Hepatocyte (in vitro differentiated cells): ENCODE results near the gene LDLRAD3. TPM values are rescaled to one million over a fixed set of nuclear protein-coding genes. Genes with fewer than 3 reads are reported as not detected.

Experiments
- DNase-seq: peaks from one replicate; pipeline ENCODE4 v3.0.0-alpha.2; 2016; ENCODE audit warnings: low spot score
- H2AFZ ChIP-seq: fragments of 200-600 bp; sonication (generic); 2 replicates; pipeline ENCODE4 v1.6.0; 2016; ENCODE audit warnings: antibody characterized with exemption, mild to moderate bottlenecking
- H3K27ac ChIP-seq: fragments of 200-600 bp; sonication (generic); 2 replicates; pipeline ENCODE4 v1.5.1; 2016; ENCODE audit warnings: mild to moderate bottlenecking
- H3K27me3 ChIP-seq: fragments of 200-600 bp; sonication (generic); 2 replicates; pipeline ENCODE4 v1.6.1; 2016
- H3K36me3 ChIP-seq: fragments of 200-600 bp; sonication (generic); replicated peaks from 2 replicates; pipeline ENCODE4 v1.5.1; 2016; ENCODE audit warnings: low read depth; ENCODE audit not compliant: insufficient read depth
- H3K4me1 ChIP-seq: fragments of 200-600 bp; sonication (generic); 2 replicates; pipeline ENCODE4 v1.5.1; 2016; ENCODE audit warnings: mild to moderate bottlenecking, moderate library complexity; ENCODE audit not compliant: insufficient read depth
- H3K4me2 ChIP-seq: fragments of 200-600 bp; sonication (generic); 2 replicates; pipeline ENCODE4 v1.6.0; 2016
- H3K4me3 ChIP-seq: fragments of 200-600 bp; sonication (generic); 2 replicates; pipeline ENCODE4 v1.5.1; 2016; ENCODE audit warnings: mild to moderate bottlenecking
- H3K79me2 ChIP-seq: fragments of 200-600 bp; sonication (generic); 2 replicates; pipeline ENCODE4 v1.6.0; 2017; ENCODE audit warnings: mild to moderate bottlenecking
- H3K9me2 ChIP-seq: fragments of 200-600 bp; sonication (generic); replicated peaks from 2 replicates; pipeline ENCODE4 v1.6.0; 2017; ENCODE audit warnings: mild to moderate bottlenecking; ENCODE audit not compliant: insufficient read depth
- H3K9me3 ChIP-seq: fragments of 200-600 bp; sonication (generic); 2 replicates; pipeline ENCODE4 v1.5.1; 2016; ENCODE audit warnings: low read depth, mild to moderate bottlenecking
- H4K20me1 ChIP-seq: fragments of 200-600 bp; sonication (generic); 2 replicates; pipeline ENCODE4 v1.6.0; 2016; ENCODE audit warnings: mild to moderate bottlenecking; ENCODE audit not compliant: insufficient read depth, poor library complexity, severe bottlenecking
- CTCF ChIP-seq: fragments of 200-600 bp; sonication (generic); IDR thresholded peaks from 2 replicates; pipeline ENCODE4 v1.5.1; 2016; ENCODE audit warnings: antibody characterized with exemption, mild to moderate bottlenecking; ENCODE audit not compliant: poor library complexity
- EZH2 ChIP-seq: fragments of 200-600 bp; sonication (generic); IDR thresholded peaks from 2 replicates; pipeline ENCODE4 v1.6.1; 2016; ENCODE audit warnings: antibody characterized with exemption, mild to moderate bottlenecking, borderline replicate concordance
- EZH2phosphoT487 ChIP-seq: fragments of 200-600 bp; sonication (generic); IDR thresholded peaks from one replicate; pipeline ENCODE4 v1.6.1; 2018; ENCODE audit warnings: antibody characterized with exemption, mild to moderate bottlenecking, low read depth, moderate library complexity; ENCODE audit not compliant: unreplicated experiment, severe bottlenecking
- WGBS: methylation state at CpG from one replicate; pipeline ENCODE4 v1.1.6; 2016; ENCODE audit warnings: low lambda C conversion rate; ENCODE audit errors: missing lambda C conversion rate; 5-methylcytosine and 5-hydroxymethylcytosine counted together
- polyA plus RNA-seq: library from polyadenylated mRNA; unstranded; fragments of >200 nt; fragmentation: Nextera tagmentation; extraction: Ambion mirVana; gene quantifications from 2 replicates; pipeline ENCODE4 v1.2.1, GENCODE V29; 2016
- total RNA-seq: library from RNA; depleted of rRNA; stranded (reverse); fragments of >200 nt; gene quantifications from 2 replicates; pipeline ENCODE4 v1.2.3, GENCODE V29; 2014

LDLRAD3 gene
- total and polyA plus RNA-seq, 2 experiments from 2014 or later: 12.2 TPM

GRCh38 chr11:36239636-36240035 is 295.8 kb downstream of the LDLRAD3 start:
- 91% methylated on average over 3 of the region's 3 CpGs for WGBS
- Histone ChIP-seq H3K4me1 (no peaks in the 10 kb centered on the region), H3K9me3 (no peaks in the 10 kb centered on the region)

GRCh38 chr11:36240173-36240572 is 296.3 kb downstream of the LDLRAD3 start:
- Histone ChIP-seq H3K36me3 (no peaks in the 10 kb centered on the region), H3K9me2 (no peaks in the 10 kb centered on the region), H3K79me2 (no peaks in the 10 kb centered on the region), H3K4me3 (no peak overlapping the region), H3K4me2 (no peak overlapping the region), H2AFZ (no peak overlapping the region), H3K4me1 (no peaks in the 10 kb centered on the region), H4K20me1 (no peaks in the 10 kb centered on the region), H3K27ac (no peak overlapping the region), H3K9me3 (no peaks in the 10 kb centered on the region), H3K27me3 (no peaks in the 10 kb centered on the region)
- DNase-seq: no peak
- no peak for TF ChIP-seq CTCF
- TF ChIP-seq EZH2: no peak
- TF ChIP-seq EZH2phosphoT487: no peak
- WGBS: 81% methylated on average over 4 of the region's 4 CpGs

More at GRCh38 chr11:36239636-36240035, 295.8 kb downstream of the LDLRAD3 start:
- no peaks in the 10 kb centered on the region for H3K27me3 ChIP-seq
- H3K36me3 ChIP-seq: no peaks in the 10 kb centered on the region
- no peak overlapping the region for H2AFZ ChIP-seq
- H3K4me2 ChIP-seq: no peak overlapping the region
- no peak overlapping the region for H3K27ac ChIP-seq
- no peaks in the 10 kb centered on the region for H4K20me1 ChIP-seq
- H3K79me2 ChIP-seq: no peaks in the 10 kb centered on the region
- H3K9me2 ChIP-seq: no peaks in the 10 kb centered on the region
- no peak for DNase-seq
- TF ChIP-seq EZH2phosphoT487 (no peak), EZH2 (no peak), CTCF (no peak)
- H3K4me3 ChIP-seq: no peak overlapping the region

- Histone ChIP-seq H3K79me2 (no peaks in the 10 kb centered on the region), H3K36me3 (no peaks in the 10 kb centered on the region), H3K9me2 (no peaks in the 10 kb centered on the region), H3K4me1 (no peaks in the 10 kb centered on the region), H3K27ac (no peak overlapping the region), H2AFZ (no peak overlapping the region), H4K20me1 (no peaks in the 10 kb centered on the region), H3K27me3 (no peaks in the 10 kb centered on the region), H3K4me3 (no peak overlapping the region), H3K9me3 (no peaks in the 10 kb centered on the region), H3K4me2 (no peak overlapping the region)
- WGBS: 81% methylated on average over 4 of the region's 4 CpGs
- DNase-seq: no peak
- TF ChIP-seq EZH2: no peak
- TF ChIP-seq CTCF: no peak
- TF ChIP-seq EZH2phosphoT487: no peak
Observed at GRCh38 chr11:36240801-36241200, 296.9 kb downstream of the LDLRAD3 start.

GRCh38 chr11:36241497-36241896 is 297.6 kb downstream of the LDLRAD3 start:
- no peaks in the 10 kb centered on the region for H3K79me2 ChIP-seq
- no peak overlapping the region for H3K4me2 ChIP-seq
- DNase-seq: no peak
- no peaks in the 10 kb centered on the region for H3K36me3 ChIP-seq
- WGBS: 38% methylated on average over 1 of the region's 1 CpG
- no peaks in the 10 kb centered on the region for H3K4me1 ChIP-seq
- H3K9me3 ChIP-seq: no peaks in the 10 kb centered on the region
- H2AFZ ChIP-seq: no peak overlapping the region
- no peak overlapping the region for H3K4me3 ChIP-seq
- no peaks in the 10 kb centered on the region for H4K20me1 ChIP-seq
- H3K27me3 ChIP-seq: no peaks in the 10 kb centered on the region
- TF ChIP-seq EZH2phosphoT487: no peak
- no peak for TF ChIP-seq CTCF
- no peak for TF ChIP-seq EZH2
- no peak overlapping the region for H3K27ac ChIP-seq
- no peaks in the 10 kb centered on the region for H3K9me2 ChIP-seq
